NCI-H526 treated with DMSO at 0.1 percent for 48 hours (cell line): ENCODE data around the gene AZU1.
A peak's percentile ranks its signal among the peaks of the same experiment; 100 is the strongest.

Experiments used
- DNase-seq: peaks from one replicate; lab custom pipeline; 2025; lab: John Stamatoyannopoulos, UW

AZU1 gene

GRCh38 chr19:797528-798414 lies 29.9 kb upstream of the AZU1 start:
- peak; percentile 35 for DNase-seq

GRCh38 chr19:798415-799075 lies 29.1 kb upstream of the AZU1 start:
- DNase-seq, result no peak

- no peak for DNase-seq
Observed at GRCh38 chr19:799076-799881, 28.4 kb upstream of the AZU1 start.

- DNase-seq, result peak; percentile 29
Observed at GRCh38 chr19:800360-801029, 27.1 kb upstream of the AZU1 start.

GRCh38 chr19:801030-801860 lies 26.4 kb upstream of the AZU1 start:
- DNase-seq, result no peak

- DNase-seq, result no peak
Observed at GRCh38 chr19:801861-802497, 25.7 kb upstream of the AZU1 start.

GRCh38 chr19:802498-803098 lies 25.0 kb upstream of the AZU1 start:
- DNase-seq, result no peak

- DNase-seq, result no peak
Observed at GRCh38 chr19:803099-803561, 24.5 kb upstream of the AZU1 start.

- DNase-seq, result no peak
Observed at GRCh38 chr19:803686-804418, 23.8 kb upstream of the AZU1 start.

GRCh38 chr19:804419-805165 lies 23.0 kb upstream of the AZU1 start:
- DNase-seq, result no peak

- DNase-seq, result no peak
Observed at GRCh38 chr19:805166-805551, 22.5 kb upstream of the AZU1 start.

- no peak for DNase-seq
Observed at GRCh38 chr19:805600-806550, 21.8 kb upstream of the AZU1 start.

GRCh38 chr19:806815-807421 lies 20.7 kb upstream of the AZU1 start:
- no peak for DNase-seq

GRCh38 chr19:807627-808422 lies 19.8 kb upstream of the AZU1 start:
- no peak for DNase-seq

GRCh38 chr19:808423-808775 lies 19.2 kb upstream of the AZU1 start:
- no peak for DNase-seq
